Measurements from ENCODE around the gene SLC34A3.

GRCh38 chr9:137218212-137218753 is 12.4 kb upstream of the SLC34A3 start:
- TF ChIP-seq CTCF (IDR thresholded peaks at IDR 0.05; ENCODE audit: insufficient read depth, low read length): no peak
- TF ChIP-seq REST (IDR thresholded peaks at IDR 0.05; ENCODE audit: insufficient replicate concordance, low read depth): no peak
- TF ChIP-seq POLR2AphosphoS5 (IDR thresholded peaks at IDR 0.05; ENCODE audit: low read depth): no peak; the same call in 1 of the 2 replicates

Measured in HL-60 (cell line).